ENCODE results near the gene MYT1. TPM values are rescaled to one million over a fixed set of nuclear protein-coding genes. Genes with fewer than 3 reads are reported as not detected.

MYT1 gene
- polyA plus RNA-seq, 1 donor = 2.6 TPM

- no peaks in the 10 kb centered on the region for H3K9me3 ChIP-seq (ENCODE audit: control insufficient read depth, low read depth, low read length)
Observed at GRCh38 chr20:64139199-64140060, 24.8 kb upstream of the MYT1 start.

DNA sequence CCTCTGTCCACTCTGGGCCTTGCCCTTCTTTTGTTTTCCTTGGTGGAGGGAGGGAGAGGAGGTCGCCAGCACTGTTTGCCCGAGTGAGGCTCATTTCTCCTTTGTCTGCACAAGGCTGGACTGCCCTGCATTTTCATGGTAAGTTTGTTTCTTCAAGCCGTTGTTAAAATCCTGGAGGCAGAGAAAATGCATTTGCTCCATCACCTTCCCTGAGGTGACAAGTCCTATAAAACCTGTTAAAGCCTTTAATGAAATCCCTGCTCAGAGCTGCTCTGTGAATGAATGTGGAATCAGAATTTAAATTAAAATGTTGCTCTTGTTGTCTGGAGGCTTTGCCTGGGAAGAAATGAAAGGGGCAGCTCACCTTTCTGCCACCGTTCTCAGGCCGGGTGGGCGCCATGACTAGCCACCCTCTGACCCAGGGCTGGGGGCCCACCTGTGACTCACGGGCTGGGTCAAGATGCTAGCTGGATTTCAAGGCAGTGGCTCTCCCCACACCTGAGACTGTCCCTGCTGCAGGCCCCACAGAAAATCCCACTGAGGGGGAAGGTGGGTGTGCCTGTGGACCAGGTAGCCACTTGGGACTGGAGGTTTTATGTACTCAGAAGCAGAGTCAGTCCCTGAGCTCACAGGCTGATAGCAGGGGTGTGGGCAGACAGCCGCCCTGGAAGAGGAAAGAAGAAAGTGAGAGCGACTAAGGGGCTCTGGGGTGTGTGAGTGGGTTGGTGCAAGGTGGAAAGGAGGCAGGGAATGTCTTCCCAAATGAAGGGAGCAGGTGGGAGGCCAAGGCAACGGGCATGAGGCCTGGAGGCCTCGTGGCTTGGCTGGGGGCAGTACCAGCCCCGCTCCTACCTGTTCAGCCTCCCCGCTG lies 24.0 kb upstream of the MYT1 start:
- peak; percentile 18 to 76 for DNase-seq
- peaks cover 4% of the 10 kb centered on the region for H3K9me3 ChIP-seq (ENCODE audit: control insufficient read depth, low read depth, low read length)
- 20% methylated on average over 1 of the region's 13 CpGs for WGBS (ENCODE audit: insufficient coverage, low lambda C conversion rate)
- peaks cover 7% of the 10 kb centered on the region for H3K4me1 ChIP-seq (ENCODE audit: control insufficient read depth, insufficient read depth, low read length)
- H3K36me3 ChIP-seq (ENCODE audit: control insufficient read depth, insufficient read depth, low read length) = no peaks in the 10 kb centered on the region
- H3K4me3 ChIP-seq (ENCODE audit: low read length) = no peak overlapping the region
- H3K27ac ChIP-seq (ENCODE audit: low read length) = no peak overlapping the region
- H3K27me3 ChIP-seq (ENCODE audit: control insufficient read depth, insufficient read depth, low read length) = no peaks in the 10 kb centered on the region

More at GRCh38 chr20:64139199-64140060, 24.8 kb upstream of the MYT1 start:
- no peak overlapping the region for H3K4me3 ChIP-seq (ENCODE audit: low read length)
- H3K4me1 ChIP-seq (ENCODE audit: control insufficient read depth, insufficient read depth, low read length) = peaks cover 7% of the 10 kb centered on the region
- H3K27me3 ChIP-seq (ENCODE audit: control insufficient read depth, insufficient read depth, low read length) = no peaks in the 10 kb centered on the region
- no CpG with 5 or more reads among the region's 21 CpGs for WGBS (ENCODE audit: insufficient coverage, low lambda C conversion rate)
- H3K36me3 ChIP-seq (ENCODE audit: control insufficient read depth, insufficient read depth, low read length) = no peaks in the 10 kb centered on the region
- DNase-seq = no peak
- H3K27ac ChIP-seq (ENCODE audit: low read length) = no peak overlapping the region

DNA sequence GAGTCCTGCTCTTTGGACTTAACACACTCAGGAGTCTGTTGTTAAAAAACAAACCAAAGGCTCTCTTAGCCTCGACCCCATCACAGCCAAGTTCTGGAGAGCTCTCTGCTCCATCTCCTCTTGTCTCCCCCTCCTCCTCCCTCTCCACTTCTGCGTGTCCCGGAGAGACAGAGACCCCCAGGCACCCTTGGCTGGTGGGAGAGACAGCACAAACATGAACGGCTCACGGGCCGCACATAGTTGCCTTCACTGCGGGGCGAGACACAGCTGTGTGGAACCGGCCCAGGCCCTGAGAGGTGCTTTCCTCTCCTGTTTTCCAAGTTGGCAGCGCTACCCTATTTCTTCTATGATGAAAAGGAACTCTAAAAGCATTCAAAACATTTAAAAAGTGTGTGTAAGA lies 23.3 kb upstream of the MYT1 start:
- Histone ChIP-seq H3K4me1 (ENCODE audit: control insufficient read depth, insufficient read depth, low read length) (peaks cover 7% of the 10 kb centered on the region), H3K9me3 (ENCODE audit: control insufficient read depth, low read depth, low read length) (peaks cover 7% of the 10 kb centered on the region), H3K36me3 (ENCODE audit: control insufficient read depth, insufficient read depth, low read length) (no peaks in the 10 kb centered on the region), H3K27me3 (ENCODE audit: control insufficient read depth, insufficient read depth, low read length) (no peaks in the 10 kb centered on the region), H3K4me3 (ENCODE audit: low read length) (no peak overlapping the region), H3K27ac (ENCODE audit: low read length) (no peak overlapping the region)
- no CpG with 5 or more reads among the region's 10 CpGs for WGBS (ENCODE audit: insufficient coverage, low lambda C conversion rate)
- DNase-seq = no peak

DNA sequence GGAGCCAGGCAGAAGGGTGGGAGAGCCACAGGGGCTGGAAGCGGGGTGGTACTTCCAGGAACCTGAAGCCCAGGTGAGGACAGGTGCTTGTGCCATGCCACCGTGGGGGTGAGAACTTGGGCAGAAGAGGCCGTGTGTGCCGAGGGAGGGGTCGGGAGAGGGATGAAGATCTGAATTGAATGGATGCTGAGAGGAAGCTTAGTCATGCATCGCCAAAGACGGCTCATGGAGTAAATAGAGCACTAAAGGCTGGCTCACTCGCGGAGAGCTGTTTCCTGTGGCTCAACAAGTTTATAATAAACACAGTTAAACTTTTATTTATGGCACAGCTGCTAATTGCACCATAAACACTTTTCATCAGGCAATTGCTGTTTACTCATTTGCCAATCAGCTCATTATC lies 21.7 kb upstream of the MYT1 start:
- no CpG with 5 or more reads among the region's 9 CpGs for WGBS (ENCODE audit: insufficient coverage, low lambda C conversion rate)
- no peaks in the 10 kb centered on the region for H3K27me3 ChIP-seq (ENCODE audit: control insufficient read depth, insufficient read depth, low read length)
- no peaks in the 10 kb centered on the region for H3K36me3 ChIP-seq (ENCODE audit: control insufficient read depth, insufficient read depth, low read length)
- H3K27ac ChIP-seq (ENCODE audit: low read length) = no peak overlapping the region
- H3K4me3 ChIP-seq (ENCODE audit: low read length) = no peak overlapping the region
- peaks cover 7% of the 10 kb centered on the region for H3K9me3 ChIP-seq (ENCODE audit: control insufficient read depth, low read depth, low read length)
- H3K4me1 ChIP-seq (ENCODE audit: control insufficient read depth, insufficient read depth, low read length) = peaks cover 7% of the 10 kb centered on the region
- no peak for DNase-seq

GRCh38 chr20:64143018-64143801 lies 21.0 kb upstream of the MYT1 start:
- no peaks in the 10 kb centered on the region for H3K36me3 ChIP-seq (ENCODE audit: control insufficient read depth, insufficient read depth, low read length)
- H3K4me3 ChIP-seq (ENCODE audit: low read length) = no peak overlapping the region
- 73% methylated on average over 4 of the region's 14 CpGs for WGBS (ENCODE audit: insufficient coverage, low lambda C conversion rate)
- H3K27me3 ChIP-seq (ENCODE audit: control insufficient read depth, insufficient read depth, low read length) = no peaks in the 10 kb centered on the region
- no peak overlapping the region for H3K27ac ChIP-seq (ENCODE audit: low read length)
- H3K4me1 ChIP-seq (ENCODE audit: control insufficient read depth, insufficient read depth, low read length) = peaks cover 7% of the 10 kb centered on the region
- no peak for DNase-seq
- peaks cover 7% of the 10 kb centered on the region for H3K9me3 ChIP-seq (ENCODE audit: control insufficient read depth, low read depth, low read length)

GRCh38 chr20:64144144-64144912 lies 19.9 kb upstream of the MYT1 start:
- Histone ChIP-seq H3K27ac (ENCODE audit: low read length) (no peak overlapping the region), H3K27me3 (ENCODE audit: control insufficient read depth, insufficient read depth, low read length) (no peaks in the 10 kb centered on the region), H3K9me3 (ENCODE audit: control insufficient read depth, low read depth, low read length) (peaks cover 7% of the 10 kb centered on the region), H3K36me3 (ENCODE audit: control insufficient read depth, insufficient read depth, low read length) (no peaks in the 10 kb centered on the region), H3K4me3 (ENCODE audit: low read length) (no peak overlapping the region), H3K4me1 (ENCODE audit: control insufficient read depth, insufficient read depth, low read length) (peaks cover 7% of the 10 kb centered on the region)
- no CpG with 5 or more reads among the region's 8 CpGs for WGBS (ENCODE audit: insufficient coverage, low lambda C conversion rate)
- DNase-seq = no peak

DNA sequence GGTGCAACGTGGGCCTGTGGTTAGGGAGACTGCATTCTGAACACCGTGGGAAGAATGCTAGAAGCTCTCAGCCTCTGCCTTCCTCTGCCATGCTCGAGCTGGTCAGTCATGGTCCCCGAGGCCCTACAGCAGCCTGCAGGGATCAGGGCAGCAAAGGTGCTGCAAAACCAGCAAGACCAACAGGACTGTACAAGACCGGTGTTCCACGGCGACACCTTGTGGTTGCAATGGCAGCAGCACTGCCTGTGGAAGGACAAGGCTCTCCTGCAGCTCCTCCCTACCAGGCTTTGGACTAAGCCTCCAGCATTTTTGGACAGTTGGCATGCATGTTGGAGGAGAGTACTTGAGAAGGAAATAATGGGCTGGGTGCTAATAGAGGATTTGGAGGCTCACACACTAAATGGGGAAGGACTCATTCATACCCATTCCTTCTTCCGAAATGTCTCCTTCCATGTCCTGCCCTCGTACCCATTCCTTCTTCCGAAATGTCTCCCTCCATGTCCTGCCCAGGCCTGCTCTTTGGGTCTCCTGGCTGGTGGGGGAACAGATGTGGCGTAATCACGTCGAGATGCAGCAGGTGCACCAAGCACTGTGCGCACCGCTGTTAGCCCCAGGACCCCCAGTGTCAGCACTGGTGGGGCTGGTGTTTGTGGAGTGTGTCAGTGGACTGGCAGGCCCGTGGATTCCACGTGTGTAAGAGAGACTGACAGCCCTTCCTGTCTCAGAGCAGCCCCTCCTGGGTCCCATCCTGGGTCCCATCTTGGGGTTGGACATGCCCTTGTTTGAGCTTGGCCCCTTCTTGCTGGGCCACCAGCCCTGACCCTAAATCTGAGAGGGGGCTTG lies 18.6 kb upstream of the MYT1 start:
- DNase-seq = no peak
- H3K36me3 ChIP-seq (ENCODE audit: control insufficient read depth, insufficient read depth, low read length) = no peaks in the 10 kb centered on the region
- no CpG with 5 or more reads among the region's 17 CpGs for WGBS (ENCODE audit: insufficient coverage, low lambda C conversion rate)

GRCh38 chr20:64146301-64146935 lies 17.8 kb upstream of the MYT1 start:
- H3K27ac ChIP-seq (ENCODE audit: low read length) = no peak overlapping the region
- H3K9me3 ChIP-seq (ENCODE audit: control insufficient read depth, low read depth, low read length) = peaks cover 7% of the 10 kb centered on the region
- H3K4me1 ChIP-seq (ENCODE audit: control insufficient read depth, insufficient read depth, low read length) = no peaks in the 10 kb centered on the region
- no peaks in the 10 kb centered on the region for H3K27me3 ChIP-seq (ENCODE audit: control insufficient read depth, insufficient read depth, low read length)
- 100% methylated on average over 1 of the region's 7 CpGs for WGBS (ENCODE audit: insufficient coverage, low lambda C conversion rate)
- no peaks in the 10 kb centered on the region for H3K36me3 ChIP-seq (ENCODE audit: control insufficient read depth, insufficient read depth, low read length)
- H3K4me3 ChIP-seq (ENCODE audit: low read length) = no peak overlapping the region
- DNase-seq = no peak

More for the DNA sequence above, 18.6 kb upstream of the MYT1 start:
- H3K4me3 ChIP-seq (ENCODE audit: low read length) = no peak overlapping the region
- peaks cover 7% of the 10 kb centered on the region for H3K9me3 ChIP-seq (ENCODE audit: control insufficient read depth, low read depth, low read length)
- H3K27me3 ChIP-seq (ENCODE audit: control insufficient read depth, insufficient read depth, low read length) = no peaks in the 10 kb centered on the region
- peaks cover 4% of the 10 kb centered on the region for H3K4me1 ChIP-seq (ENCODE audit: control insufficient read depth, insufficient read depth, low read length)
- H3K27ac ChIP-seq (ENCODE audit: low read length) = no peak overlapping the region

Measured in large intestine (tissue), 3 donors.